Measurements from ENCODE around the gene CACNG5.
A peak's percentile ranks its signal among the peaks of the same experiment; 100 is the strongest.

CACNG5 gene

GRCh38 chr17:66847704-66848103 lies 12.8 kb downstream of the CACNG5 start:
- no peak overlapping the region for H3K4me3 ChIP-seq (replicated peaks; ENCODE audit: low read depth, low read length)
- no peak for TF ChIP-seq CTCF (IDR thresholded peaks at IDR 0.05; ENCODE audit: low read length, missing control alignments)
- no peak for DNase-seq (ENCODE audit: low read depth)

- DNase-seq (ENCODE audit: low read depth): no peak
- no peak overlapping the region for H3K4me3 ChIP-seq (replicated peaks; ENCODE audit: low read depth, low read length)
- TF ChIP-seq CTCF (IDR thresholded peaks at IDR 0.05; ENCODE audit: low read length, missing control alignments): no peak
Observed at GRCh38 chr17:66848496-66848895, 13.6 kb downstream of the CACNG5 start.

DNA sequence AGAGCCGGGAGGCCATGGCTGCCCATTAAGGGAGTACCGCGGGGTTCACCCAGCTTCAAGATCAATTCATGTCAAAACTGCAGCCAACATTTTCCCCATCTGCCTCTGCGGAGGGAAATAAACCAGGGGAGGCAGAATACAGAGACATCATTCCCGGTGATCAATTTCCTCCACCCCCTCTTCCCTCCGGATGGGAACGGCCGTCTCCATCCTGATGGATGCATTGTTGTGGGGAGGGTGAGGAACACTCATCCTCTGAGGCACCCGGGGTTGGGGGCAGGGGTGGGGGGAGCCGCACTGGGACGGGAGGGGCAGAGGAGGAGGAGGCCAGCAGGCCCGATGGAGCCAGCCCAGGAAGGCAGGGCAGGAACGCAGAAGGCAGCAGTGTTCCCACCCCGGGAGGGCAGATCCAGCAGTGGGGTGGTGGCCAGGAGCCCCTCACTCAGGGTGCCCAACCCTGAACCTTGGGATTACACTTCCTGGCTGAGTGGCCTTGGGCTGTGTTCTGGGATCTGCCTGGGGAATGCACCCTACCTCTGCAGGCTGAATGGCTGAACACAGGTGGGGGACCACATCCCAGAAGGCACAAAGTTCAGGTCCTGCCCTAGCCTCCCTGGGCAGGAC lies 14.2 kb downstream of the CACNG5 start:
- TF ChIP-seq CTCF (IDR thresholded peaks at IDR 0.05; ENCODE audit: low read length, missing control alignments): no peak
- H3K4me3 ChIP-seq (replicated peaks; ENCODE audit: low read depth, low read length): no peak overlapping the region
- no peak for DNase-seq (ENCODE audit: low read depth)

GRCh38 chr17:66849851-66850580 lies 15.1 kb downstream of the CACNG5 start:
- no peak for TF ChIP-seq CTCF (IDR thresholded peaks at IDR 0.05; ENCODE audit: low read length, missing control alignments)
- no peak overlapping the region for H3K4me3 ChIP-seq (replicated peaks; ENCODE audit: low read depth, low read length)
- no peak for DNase-seq (ENCODE audit: low read depth)

- no peak for TF ChIP-seq CTCF (IDR thresholded peaks at IDR 0.05; ENCODE audit: low read length, missing control alignments)
- DNase-seq (ENCODE audit: low read depth): no peak
Observed at GRCh38 chr17:66850692-66851091, 15.8 kb downstream of the CACNG5 start.

GRCh38 chr17:66855204-66855603 lies 20.3 kb downstream of the CACNG5 start:
- no peak overlapping the region for H3K4me3 ChIP-seq (replicated peaks; ENCODE audit: low read depth, low read length)
- DNase-seq (ENCODE audit: low read depth): no peak
- TF ChIP-seq CTCF (IDR thresholded peaks at IDR 0.05; ENCODE audit: low read length, missing control alignments): peak; percentile 21

More at GRCh38 chr17:66850692-66851091, 15.8 kb downstream of the CACNG5 start:
- H3K4me3 ChIP-seq (replicated peaks; ENCODE audit: low read depth, low read length): no peak overlapping the region

All from fibroblast of pulmonary artery (primary cell).